ENCODE results near the gene DLX6.
"Not testable (repeated sequence)": the region's sequence is repeated elsewhere in the genome, so short reads cannot be mapped to it uniquely, and the experiment has no call there.

The DLX6 gene

GRCh38 chr7:97024209-97025129, 19.1 kb downstream of the DLX6 start, which contains the start of gene DLX5:
TSS of gene DLX5 (minus strand) at chr7:97024831. CDS start at chr7:97024623, 208 bp downstream.
- no peak for DNase-seq

- no peak for DNase-seq
These were observed 19.8 kb downstream of the DLX6 start for GRCh38 chr7:97025130-97025499.

DNA sequence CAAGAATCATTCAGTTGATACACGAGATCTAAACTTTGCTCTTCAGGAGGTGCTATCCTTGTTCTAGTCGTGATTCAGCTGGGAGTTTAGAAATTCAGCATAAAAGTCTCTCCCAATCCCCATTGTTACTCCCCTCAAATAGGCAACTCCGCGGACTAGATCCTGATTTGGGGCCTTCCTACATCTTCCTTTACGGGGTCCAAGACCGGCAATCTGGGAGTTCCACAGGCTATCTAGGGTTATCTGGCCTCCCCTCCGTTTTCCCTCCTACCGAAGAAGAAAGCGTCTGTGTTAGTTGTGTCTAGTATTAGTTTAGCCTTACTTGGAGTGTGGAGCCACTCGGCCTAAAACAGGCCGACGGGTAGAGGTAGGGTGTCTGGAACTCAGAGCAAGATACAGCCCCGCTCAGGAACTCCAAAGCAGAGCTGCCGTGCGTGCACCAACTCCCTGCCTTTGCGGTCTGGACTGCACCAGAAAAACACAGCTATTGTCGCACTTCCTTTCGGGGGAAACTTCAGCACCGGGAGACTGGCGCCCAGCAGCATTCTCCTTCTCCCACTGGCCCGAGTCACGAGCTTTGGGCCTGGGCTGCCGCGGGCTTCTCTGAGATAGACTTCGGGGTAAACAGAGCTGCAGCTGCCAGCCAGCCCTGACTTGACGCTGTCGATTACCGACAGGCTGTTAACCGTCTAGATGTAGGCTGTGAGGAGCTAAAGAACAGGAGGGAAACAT, 20.8 kb downstream of the DLX6 start:
- no peak for DNase-seq

DNA sequence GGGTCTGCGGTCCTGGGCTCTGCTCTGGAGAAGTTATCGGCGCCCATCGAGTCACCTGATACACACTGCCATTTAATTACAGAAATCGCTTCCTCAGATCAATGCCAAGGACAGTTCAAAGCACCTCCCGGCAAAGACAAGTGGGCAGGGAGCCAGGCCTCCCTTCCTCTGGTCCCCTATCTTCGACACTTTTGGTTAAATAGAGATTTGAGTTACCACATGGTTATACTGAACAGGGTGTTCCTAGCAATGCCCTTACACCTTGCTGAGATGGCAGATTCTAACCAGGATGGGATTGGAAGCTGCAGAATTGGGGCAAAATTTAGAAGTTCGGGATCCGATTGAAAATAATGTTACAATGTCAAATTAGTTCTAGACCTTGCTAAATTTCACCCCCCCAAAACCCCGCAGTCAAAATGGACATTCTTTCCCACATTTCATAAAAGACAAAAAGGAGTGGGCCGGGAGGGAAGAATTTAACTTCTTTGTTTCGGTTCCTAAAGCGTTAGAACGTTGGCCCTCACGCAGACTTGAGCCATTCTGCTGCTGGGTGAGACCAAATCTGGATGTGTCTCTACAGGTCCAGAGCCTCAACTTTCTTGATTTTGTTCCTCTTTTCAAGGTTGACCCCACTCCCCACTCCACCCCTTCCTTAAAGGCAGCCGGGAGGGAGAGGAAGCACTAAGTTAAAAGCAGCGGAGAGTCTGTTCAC, 21.5 kb downstream of the DLX6 start:
- no peak for DNase-seq

GRCh38 chr7:97027427-97028234, 22.3 kb downstream of the DLX6 start:
- peak; percentile 54 to 61 for DNase-seq

GRCh38 chr7:97034213-97034852, 29.0 kb downstream of the DLX6 start:
- DNase-seq = not testable (repeated sequence)

DNA sequence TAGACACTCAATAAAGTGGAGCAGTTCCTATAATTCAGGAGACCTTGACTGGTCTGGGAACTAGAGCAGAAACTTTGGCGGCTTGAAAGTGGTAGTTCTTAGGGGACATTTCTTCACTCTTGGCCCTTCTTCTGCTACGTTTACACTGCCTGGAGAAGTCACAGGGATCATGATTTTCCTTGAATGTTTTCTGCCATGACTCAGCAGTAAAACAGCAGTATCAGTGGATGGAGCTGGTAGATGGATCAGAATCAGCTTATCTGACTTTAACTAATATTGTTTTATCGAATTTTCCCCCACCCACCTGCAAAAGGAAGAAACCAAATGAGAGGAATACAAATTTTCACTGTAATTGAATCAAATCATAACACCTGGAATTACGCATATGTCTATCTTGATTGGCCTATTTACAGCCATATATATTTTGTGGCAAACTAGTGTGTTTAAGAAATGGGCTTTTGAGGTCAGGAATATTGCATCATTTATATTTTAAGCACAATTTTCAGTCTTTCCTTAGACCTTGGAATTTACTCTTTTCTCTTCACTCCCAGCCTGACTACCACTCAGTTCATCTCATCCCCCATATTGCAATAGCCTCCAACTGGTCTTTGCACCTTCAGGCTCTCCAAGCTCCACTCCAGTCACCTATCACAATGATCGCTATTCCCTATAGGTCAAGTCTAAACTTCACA, 34.2 kb downstream of the DLX6 start:
- no peak for DNase-seq

DNA sequence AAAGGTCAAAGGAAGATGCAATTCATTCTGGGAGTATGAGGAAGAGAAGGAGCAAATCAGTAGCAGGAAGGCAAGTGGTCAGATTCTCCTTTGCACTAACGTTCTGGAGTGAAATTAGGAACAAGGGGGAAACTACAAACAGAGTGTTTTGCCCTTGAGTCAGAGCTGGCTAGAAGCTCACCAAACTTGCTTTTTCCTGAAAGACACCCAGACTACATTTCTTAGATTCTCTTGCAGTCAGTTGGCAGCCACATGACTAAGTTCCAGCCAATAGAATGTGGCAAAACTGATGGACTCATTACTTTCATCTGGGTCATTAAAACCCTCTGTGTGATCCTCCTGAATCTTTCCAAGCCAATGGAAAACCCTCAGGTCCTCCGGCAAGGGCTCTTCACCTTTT, 37.9 kb downstream of the DLX6 start:
- DNase-seq = no peak
